ENCODE measurements around the gene ENTPD7.

- TF ChIP-seq FOSL1 (IDR thresholded peaks at IDR 0.05; ENCODE audit: insufficient read depth, low read depth, low read length) (no peak), CTBP2 (IDR thresholded peaks at IDR 0.05; ENCODE audit: borderline replicate concordance, insufficient read depth, insufficient read length, low read length) (no peak), CTCF (IDR thresholded peaks at IDR 0.05; ENCODE audit: control extremely low read depth in 1 of 3, insufficient read depth in 1 of 3, low read depth in 1 of 3, low read length in 3 of 3) (no peak), NRF1 (IDR thresholded peaks at IDR 0.05; ENCODE audit: low read depth, low read length) (no peak)
Measured at GRCh38 chr10:99708428-99709012, 49.2 kb downstream of the ENTPD7 start.
